ENCODE results near the gene DPP6.

The DPP6 gene

DNA sequence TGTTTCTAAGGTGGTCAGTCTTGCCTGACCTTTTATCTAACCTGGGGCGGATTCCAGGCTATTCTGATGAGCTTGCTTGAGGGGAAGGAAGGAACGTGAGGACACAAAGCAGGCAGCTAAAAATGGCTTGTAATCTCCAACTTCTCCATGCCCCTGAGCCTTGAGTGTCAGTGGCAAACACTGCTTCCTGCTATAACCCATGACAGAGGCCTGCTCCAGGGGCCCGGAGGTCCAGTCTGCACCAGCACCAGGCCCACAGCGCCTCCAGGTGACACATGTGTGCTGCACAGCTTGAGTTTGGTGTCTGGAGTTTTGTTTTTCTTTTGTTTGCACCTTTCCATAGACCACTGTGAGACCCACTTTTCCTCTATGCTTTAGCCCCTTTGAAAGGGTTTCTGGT is 742.8 kb downstream of the DPP6 start:
- Histone ChIP-seq H3K4me1 (ENCODE audit: control insufficient read depth, insufficient read depth, low read length) (no peaks in the 10 kb centered on the region), H3K9ac (ENCODE audit: low read length) (no peak overlapping the region), H3K36me3 (ENCODE audit: control insufficient read depth, insufficient read depth, low read length) (no peaks in the 10 kb centered on the region), H3K27me3 (ENCODE audit: control insufficient read depth, insufficient read depth, low read length) (peaks cover 3% of the 10 kb centered on the region), H3K4me3 (ENCODE audit: low read length) (no peak overlapping the region), H3K9me3 (ENCODE audit: control insufficient read depth, low read length) (no peaks in the 10 kb centered on the region)

DNA sequence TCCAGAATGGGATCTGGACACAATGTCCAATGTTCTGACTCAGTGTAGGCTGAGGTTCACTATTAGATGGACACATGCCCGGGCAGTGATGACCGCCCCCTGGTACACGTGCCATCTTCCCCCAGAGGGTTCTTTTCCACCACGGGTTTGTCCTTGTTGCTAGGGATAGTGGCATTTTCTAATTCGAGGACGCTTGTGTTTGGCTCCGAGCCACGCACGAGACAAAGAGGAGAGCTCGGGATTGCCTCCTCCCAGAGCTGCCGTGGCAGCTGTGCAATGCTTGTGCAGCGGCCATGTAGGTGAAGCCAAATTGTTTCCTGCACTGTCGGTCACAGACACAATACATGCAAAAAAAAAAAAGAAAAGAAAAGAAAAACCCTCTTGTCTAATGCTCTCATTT is 743.2 kb downstream of the DPP6 start:
- peaks cover 3% of the 10 kb centered on the region for H3K27me3 ChIP-seq (ENCODE audit: control insufficient read depth, insufficient read depth, low read length)
- H3K36me3 ChIP-seq (ENCODE audit: control insufficient read depth, insufficient read depth, low read length) = no peaks in the 10 kb centered on the region
- no peaks in the 10 kb centered on the region for H3K9me3 ChIP-seq (ENCODE audit: control insufficient read depth, low read length)
- H3K9ac ChIP-seq (ENCODE audit: low read length) = no peak overlapping the region
- H3K4me3 ChIP-seq (ENCODE audit: low read length) = no peak overlapping the region
- H3K4me1 ChIP-seq (ENCODE audit: control insufficient read depth, insufficient read depth, low read length) = no peaks in the 10 kb centered on the region

DNA sequence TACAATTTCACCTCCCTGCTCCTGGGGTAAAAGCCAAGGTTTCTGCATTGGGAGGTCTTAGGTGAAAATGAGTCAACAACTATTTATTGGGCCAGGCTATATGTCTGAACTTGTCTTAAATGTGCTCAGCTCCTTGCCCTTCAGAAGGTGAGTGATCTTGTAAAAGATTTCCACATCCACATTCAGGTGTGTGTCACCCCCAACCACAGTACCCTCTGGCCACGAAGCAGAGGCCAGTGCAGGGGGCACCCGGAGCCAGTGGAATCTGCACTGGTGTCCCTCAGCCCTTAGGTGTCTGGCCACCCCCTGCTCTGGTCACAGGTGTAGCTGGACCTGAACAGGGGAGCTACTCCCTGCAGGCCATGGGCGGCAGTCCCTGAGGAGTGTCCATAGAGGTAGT is 752.3 kb downstream of the DPP6 start:
- Histone ChIP-seq H3K36me3 (ENCODE audit: control insufficient read depth, insufficient read depth, low read length) (no peaks in the 10 kb centered on the region), H3K27me3 (ENCODE audit: control insufficient read depth, insufficient read depth, low read length) (no peaks in the 10 kb centered on the region), H3K9ac (ENCODE audit: low read length) (no peak overlapping the region)

DNA sequence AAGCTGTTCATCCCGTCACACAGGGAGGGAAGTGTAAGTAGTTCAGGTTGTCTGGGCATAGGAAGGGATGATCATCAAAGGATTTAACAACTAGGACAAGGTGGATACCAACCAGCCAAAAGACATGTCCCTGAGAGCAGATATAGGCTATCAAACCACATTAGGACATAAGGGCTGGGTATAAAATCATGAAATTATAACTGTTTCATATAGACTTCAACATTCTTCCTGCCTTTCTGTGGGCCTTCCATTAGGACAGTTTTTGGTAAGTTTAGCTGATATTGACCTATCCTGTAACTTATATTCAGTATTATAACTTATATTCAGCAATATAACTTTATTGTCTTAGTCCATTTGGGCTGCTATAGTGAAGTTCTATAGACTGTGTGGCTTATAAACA is 759.8 kb downstream of the DPP6 start:
- H3K9ac ChIP-seq (ENCODE audit: low read length) = no peak overlapping the region
- no peaks in the 10 kb centered on the region for H3K4me1 ChIP-seq (ENCODE audit: control insufficient read depth, insufficient read depth, low read length)
- H3K4me3 ChIP-seq (ENCODE audit: low read length) = no peak overlapping the region
- H3K27me3 ChIP-seq (ENCODE audit: control insufficient read depth, insufficient read depth, low read length) = no peaks in the 10 kb centered on the region
- H3K36me3 ChIP-seq (ENCODE audit: control insufficient read depth, insufficient read depth, low read length) = no peaks in the 10 kb centered on the region
- no peaks in the 10 kb centered on the region for H3K9me3 ChIP-seq (ENCODE audit: control insufficient read depth, low read length)

More for the DNA sequence above, 752.3 kb downstream of the DPP6 start:
- H3K9me3 ChIP-seq (ENCODE audit: control insufficient read depth, low read length) = no peaks in the 10 kb centered on the region
- no peaks in the 10 kb centered on the region for H3K4me1 ChIP-seq (ENCODE audit: control insufficient read depth, insufficient read depth, low read length)
- H3K4me3 ChIP-seq (ENCODE audit: low read length) = no peak overlapping the region

DNA sequence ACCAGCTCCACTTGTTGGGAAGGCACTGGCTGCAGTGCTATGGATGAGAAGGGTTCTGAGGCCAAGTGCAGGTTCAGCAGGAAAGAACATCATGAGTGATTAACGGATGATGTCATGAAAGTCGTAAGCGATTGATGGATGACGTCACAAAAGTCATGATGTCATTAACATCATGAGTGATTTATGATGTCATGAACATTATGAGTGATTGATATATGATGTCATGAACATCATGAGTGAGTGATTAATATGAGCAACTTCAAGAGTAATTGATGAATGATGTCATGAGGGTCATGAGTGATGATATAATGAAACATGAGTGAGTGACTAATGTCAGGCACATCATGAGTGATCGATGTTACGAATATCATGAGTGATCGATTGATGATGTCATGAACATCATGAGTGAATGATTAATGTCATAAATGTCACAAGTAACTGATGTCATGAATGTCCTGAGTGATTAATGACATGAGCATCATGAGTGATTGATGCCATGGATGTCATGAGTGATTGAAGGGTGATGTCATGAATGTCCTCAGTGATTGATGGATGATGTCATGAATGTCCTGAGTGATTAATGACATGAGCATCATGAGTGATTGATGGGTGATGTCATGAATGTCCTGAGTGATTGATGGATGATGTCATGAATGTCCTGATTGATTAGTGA is 765.2 kb downstream of the DPP6 start:
- Histone ChIP-seq H3K9ac (ENCODE audit: low read length) (no peak overlapping the region), H3K4me3 (ENCODE audit: low read length) (no peak overlapping the region), H3K27me3 (ENCODE audit: control insufficient read depth, insufficient read depth, low read length) (no peaks in the 10 kb centered on the region), H3K4me1 (ENCODE audit: control insufficient read depth, insufficient read depth, low read length) (no peaks in the 10 kb centered on the region), H3K36me3 (ENCODE audit: control insufficient read depth, insufficient read depth, low read length) (no peaks in the 10 kb centered on the region), H3K9me3 (ENCODE audit: control insufficient read depth, low read length) (no peaks in the 10 kb centered on the region)

DNA sequence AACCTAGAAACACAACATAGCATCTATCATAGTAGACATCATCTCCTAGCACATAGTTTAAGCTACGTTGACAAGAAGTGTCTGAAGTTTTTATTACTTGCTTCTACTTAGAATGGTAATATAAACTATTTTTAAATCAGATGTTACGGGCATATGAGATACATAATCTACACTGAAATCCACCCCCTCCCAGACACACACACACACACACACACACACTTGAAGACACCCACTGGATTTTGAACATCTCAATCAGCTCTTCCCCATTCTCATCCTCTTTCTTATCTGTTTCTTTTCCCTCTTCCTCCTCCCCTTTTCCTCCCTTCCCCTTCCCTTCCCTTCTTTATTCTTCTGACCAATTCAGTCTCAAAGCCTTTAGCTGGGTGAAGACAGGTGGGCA is 774.8 kb downstream of the DPP6 start:
- Histone ChIP-seq H3K36me3 (ENCODE audit: control insufficient read depth, insufficient read depth, low read length) (no peaks in the 10 kb centered on the region), H3K9me3 (ENCODE audit: control insufficient read depth, low read length) (no peaks in the 10 kb centered on the region), H3K9ac (ENCODE audit: low read length) (no peak overlapping the region), H3K4me1 (ENCODE audit: control insufficient read depth, insufficient read depth, low read length) (no peaks in the 10 kb centered on the region), H3K27me3 (ENCODE audit: control insufficient read depth, insufficient read depth, low read length) (no peaks in the 10 kb centered on the region), H3K4me3 (ENCODE audit: low read length) (no peak overlapping the region)

DNA sequence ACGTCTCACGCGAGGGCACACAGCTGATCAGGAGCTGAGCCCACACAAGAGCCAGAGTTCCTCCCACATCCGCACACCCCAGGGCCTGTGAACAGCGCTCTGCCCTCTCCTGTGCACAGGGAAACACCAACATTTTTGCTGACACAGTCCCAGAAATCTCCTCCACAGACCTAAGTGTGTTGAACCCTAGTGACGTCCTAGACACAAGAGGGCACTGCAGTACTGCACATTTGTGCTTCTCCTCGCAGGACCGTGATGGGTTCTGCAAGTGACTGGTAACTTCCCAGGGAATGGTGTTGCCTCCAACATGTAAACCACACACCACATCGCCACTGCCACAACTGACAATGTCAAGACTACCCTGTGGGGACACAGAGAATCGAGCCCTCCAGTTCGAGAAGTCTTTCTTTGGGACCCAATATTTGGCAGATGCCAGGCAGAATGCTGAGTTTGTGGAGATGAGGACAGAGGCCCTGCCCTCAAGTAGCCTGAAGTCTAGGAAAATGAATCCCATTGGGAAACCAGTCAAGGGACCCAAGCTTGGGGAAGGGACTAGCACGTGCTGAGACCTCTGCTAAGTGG is 780.5 kb downstream of the DPP6 start:
- no peak overlapping the region for H3K4me3 ChIP-seq (ENCODE audit: low read length)
- H3K9me3 ChIP-seq (ENCODE audit: control insufficient read depth, low read length) = no peaks in the 10 kb centered on the region
- no peaks in the 10 kb centered on the region for H3K4me1 ChIP-seq (ENCODE audit: control insufficient read depth, insufficient read depth, low read length)
- H3K9ac ChIP-seq (ENCODE audit: low read length) = no peak overlapping the region
- no peaks in the 10 kb centered on the region for H3K27me3 ChIP-seq (ENCODE audit: control insufficient read depth, insufficient read depth, low read length)
- H3K36me3 ChIP-seq (ENCODE audit: control insufficient read depth, insufficient read depth, low read length) = no peaks in the 10 kb centered on the region

DNA sequence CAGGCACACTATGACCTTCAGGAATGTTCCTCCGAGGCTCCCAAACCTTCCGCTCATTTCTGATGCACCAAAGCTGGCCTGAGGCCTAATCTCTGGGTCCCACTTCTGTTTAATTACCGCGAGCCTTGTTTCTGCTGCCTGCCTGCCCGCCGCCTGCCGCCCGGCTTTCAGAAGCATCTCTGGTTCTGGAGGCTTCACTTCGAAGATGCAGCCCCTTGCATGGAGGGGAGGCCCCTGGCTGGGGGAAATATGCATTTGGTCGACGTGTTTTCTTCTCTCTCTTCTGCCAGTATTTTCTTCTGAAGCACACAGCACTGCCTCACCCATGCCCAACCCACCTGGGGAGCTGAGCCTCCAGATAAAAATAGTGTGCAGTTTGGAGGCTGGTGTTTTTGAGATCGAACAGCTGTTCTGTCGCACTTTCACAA is 783.8 kb downstream of the DPP6 start:
- no peaks in the 10 kb centered on the region for H3K36me3 ChIP-seq (ENCODE audit: control insufficient read depth, insufficient read depth, low read length)
- no peak overlapping the region for H3K4me3 ChIP-seq (ENCODE audit: low read length)
- H3K9me3 ChIP-seq (ENCODE audit: control insufficient read depth, low read length) = no peaks in the 10 kb centered on the region
- H3K9ac ChIP-seq (ENCODE audit: low read length) = no peak overlapping the region
- H3K27me3 ChIP-seq (ENCODE audit: control insufficient read depth, insufficient read depth, low read length) = no peaks in the 10 kb centered on the region
- no peaks in the 10 kb centered on the region for H3K4me1 ChIP-seq (ENCODE audit: control insufficient read depth, insufficient read depth, low read length)

DNA sequence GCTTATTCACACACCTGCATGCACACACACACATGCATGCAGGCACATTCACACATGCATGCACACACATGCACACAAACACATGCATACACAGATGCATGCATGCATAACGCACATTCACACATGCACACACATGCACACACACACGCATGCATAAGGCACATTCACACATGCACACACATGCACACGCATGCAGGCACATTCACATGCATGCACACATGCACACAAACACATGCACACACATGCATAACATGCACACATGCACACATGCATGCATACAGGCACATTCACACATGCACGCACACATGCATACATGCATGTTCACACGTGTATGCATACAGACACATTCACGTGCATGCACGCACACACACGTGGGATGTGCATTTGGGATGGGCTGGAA is 784.9 kb downstream of the DPP6 start:
- H3K4me3 ChIP-seq (ENCODE audit: low read length) = no peak overlapping the region
- no peaks in the 10 kb centered on the region for H3K27me3 ChIP-seq (ENCODE audit: control insufficient read depth, insufficient read depth, low read length)

DNA sequence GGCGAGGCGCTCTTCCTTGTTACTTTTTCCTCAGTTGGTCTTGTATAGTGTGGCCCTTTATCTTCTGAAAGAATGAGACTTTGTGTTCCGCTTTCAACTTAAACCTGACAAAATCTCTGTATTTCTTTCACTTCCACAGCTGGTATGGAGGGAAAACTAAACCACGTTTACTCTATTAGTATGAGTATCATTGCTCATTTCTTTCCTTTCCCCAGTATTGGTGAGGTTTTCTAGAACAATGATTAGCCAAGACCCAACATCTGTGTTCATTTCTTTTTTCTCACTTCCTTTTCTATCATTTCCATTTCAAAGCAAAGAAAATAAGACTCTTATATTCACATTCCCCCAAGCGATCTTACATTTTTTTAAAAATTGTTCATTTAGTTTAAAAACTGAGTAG is 785.4 kb downstream of the DPP6 start:
- Histone ChIP-seq H3K36me3 (ENCODE audit: control insufficient read depth, insufficient read depth, low read length) (no peaks in the 10 kb centered on the region), H3K27me3 (ENCODE audit: control insufficient read depth, insufficient read depth, low read length) (no peaks in the 10 kb centered on the region), H3K4me1 (ENCODE audit: control insufficient read depth, insufficient read depth, low read length) (peaks cover 10% of the 10 kb centered on the region), H3K4me3 (ENCODE audit: low read length) (no peak overlapping the region), H3K9me3 (ENCODE audit: control insufficient read depth, low read length) (no peaks in the 10 kb centered on the region), H3K9ac (ENCODE audit: low read length) (no peak overlapping the region)

More for the DNA sequence above, 784.9 kb downstream of the DPP6 start:
- Histone ChIP-seq H3K9me3 (ENCODE audit: control insufficient read depth, low read length) (no peaks in the 10 kb centered on the region), H3K36me3 (ENCODE audit: control insufficient read depth, insufficient read depth, low read length) (no peaks in the 10 kb centered on the region), H3K9ac (ENCODE audit: low read length) (no peak overlapping the region), H3K4me1 (ENCODE audit: control insufficient read depth, insufficient read depth, low read length) (peaks cover 5% of the 10 kb centered on the region)

DNA sequence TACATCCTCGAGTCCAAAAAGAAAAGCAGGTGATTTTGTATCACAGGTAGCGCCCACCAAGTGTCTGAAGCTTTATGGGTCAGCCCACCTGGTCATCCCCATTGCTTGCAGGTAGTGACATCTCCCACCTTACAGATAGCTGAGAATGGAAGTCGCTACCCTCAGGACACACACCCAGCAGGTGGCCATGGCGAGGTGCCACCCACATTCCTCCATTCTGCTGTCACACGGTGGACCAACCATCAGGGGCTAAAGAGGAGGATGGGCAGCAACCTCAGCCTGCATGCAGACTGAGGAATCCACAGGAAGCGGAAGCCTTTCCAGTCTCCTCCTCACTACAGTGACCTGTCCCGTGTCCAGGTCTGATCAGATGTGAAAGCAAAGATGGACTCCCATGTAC is 787.9 kb downstream of the DPP6 start:
- Histone ChIP-seq H3K27me3 (ENCODE audit: control insufficient read depth, insufficient read depth, low read length) (no peaks in the 10 kb centered on the region), H3K4me3 (ENCODE audit: low read length) (no peak overlapping the region), H3K9me3 (ENCODE audit: control insufficient read depth, low read length) (no peaks in the 10 kb centered on the region), H3K4me1 (ENCODE audit: control insufficient read depth, insufficient read depth, low read length) (peaks cover 20% of the 10 kb centered on the region), H3K36me3 (ENCODE audit: control insufficient read depth, insufficient read depth, low read length) (no peaks in the 10 kb centered on the region), H3K9ac (ENCODE audit: low read length) (no peak overlapping the region)

DNA sequence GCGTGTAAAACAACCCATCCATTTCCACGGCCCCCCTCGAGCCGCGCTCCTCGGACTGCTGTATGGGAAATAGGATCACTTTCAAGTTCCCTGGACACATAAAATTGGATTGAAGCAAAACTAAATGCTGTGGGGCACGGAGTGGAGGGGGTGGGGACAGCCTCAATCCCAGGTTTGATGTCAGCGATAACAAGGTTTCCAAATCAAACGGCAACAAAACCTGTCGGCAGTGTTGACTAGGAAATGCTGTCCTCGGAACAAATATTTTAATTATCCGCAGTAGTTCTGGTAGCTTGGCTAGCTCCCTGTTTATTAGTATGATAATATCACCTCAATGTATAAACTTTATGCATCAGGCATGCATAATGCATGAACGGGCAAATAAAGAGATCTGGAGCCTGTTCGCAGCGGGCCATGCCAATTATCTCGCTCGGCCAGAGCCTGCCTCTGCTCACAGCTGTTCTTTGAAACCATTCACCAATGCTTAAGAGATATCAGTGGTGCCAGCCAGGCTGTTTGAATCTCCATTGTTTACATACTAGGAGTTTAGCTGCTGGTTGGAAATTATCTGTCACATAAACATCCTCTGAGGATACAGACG is 789.6 kb downstream of the DPP6 start:
- H3K36me3 ChIP-seq (ENCODE audit: control insufficient read depth, insufficient read depth, low read length) = no peaks in the 10 kb centered on the region
- no peak overlapping the region for H3K9ac ChIP-seq (ENCODE audit: low read length)
- H3K4me3 ChIP-seq (ENCODE audit: low read length) = no peak overlapping the region
- no peaks in the 10 kb centered on the region for H3K27me3 ChIP-seq (ENCODE audit: control insufficient read depth, insufficient read depth, low read length)
- H3K4me1 ChIP-seq (ENCODE audit: control insufficient read depth, insufficient read depth, low read length) = peaks cover 20% of the 10 kb centered on the region
- no peaks in the 10 kb centered on the region for H3K9me3 ChIP-seq (ENCODE audit: control insufficient read depth, low read length)

All from mucosa of stomach (tissue), 1 donor.